ENCODE measurements around the gene TSHZ2.

TSHZ2 gene

GRCh38 chr20:53390770-53391169 lies 418.6 kb downstream of the TSHZ2 start:
- Histone ChIP-seq H3K27ac (no peak overlapping the region), H3K4me3 (no peak overlapping the region)
- no peak for TF ChIP-seq CTCF (IDR thresholded peaks at IDR 0.05)
- no peak for DNase-seq (ENCODE audit: low spot score)

- Histone ChIP-seq H3K27ac (no peak overlapping the region), H3K4me3 (no peak overlapping the region)
- no peak for DNase-seq (ENCODE audit: low spot score)
- TF ChIP-seq CTCF (IDR thresholded peaks at IDR 0.05), result no peak
These were observed 422.3 kb downstream of the TSHZ2 start for GRCh38 chr20:53394433-53394832.

- Histone ChIP-seq H3K4me3 (no peak overlapping the region), H3K27ac (no peak overlapping the region)
- no peak for DNase-seq (ENCODE audit: low spot score)
- no peak for TF ChIP-seq CTCF (IDR thresholded peaks at IDR 0.05)
These were observed 423.2 kb downstream of the TSHZ2 start for GRCh38 chr20:53395188-53395923.

GRCh38 chr20:53399083-53399482 lies 426.9 kb downstream of the TSHZ2 start:
- no peak for DNase-seq (ENCODE audit: low spot score)
- TF ChIP-seq CTCF (IDR thresholded peaks at IDR 0.05), result no peak
- no peak overlapping the region for H3K27ac ChIP-seq
- H3K4me3 ChIP-seq, result no peak overlapping the region

- H3K27ac ChIP-seq, result no peak overlapping the region
- H3K4me3 ChIP-seq, result no peak overlapping the region
- no peak for TF ChIP-seq CTCF (IDR thresholded peaks at IDR 0.05)
- DNase-seq (ENCODE audit: low spot score), result no peak
These were observed 427.6 kb downstream of the TSHZ2 start for GRCh38 chr20:53399592-53400335.

GRCh38 chr20:53402233-53403005 lies 430.3 kb downstream of the TSHZ2 start:
- DNase-seq (ENCODE audit: low spot score), result no peak
- H3K27ac ChIP-seq, result no peak overlapping the region
- no peak for TF ChIP-seq CTCF (IDR thresholded peaks at IDR 0.05)
- H3K4me3 ChIP-seq, result no peak overlapping the region

All from coronary artery (tissue), 2 donors.